Cerebellar cortex (tissue), 1 donor: ENCODE measurements around the gene GLIPR1.
A peak's percentile ranks its signal among the peaks of the same experiment; 100 is the strongest.
"Not testable (repeated sequence)": the region's sequence is repeated elsewhere in the genome, so short reads cannot be mapped to it uniquely, and the experiment has no call there.

ENCODE experiments used
- DNase-seq: peaks from one replicate; pipeline ENCODE4 v3.0.0-alpha.2; 2015; ENCODE audit warnings: low spot score

GLIPR1 gene

DNA sequence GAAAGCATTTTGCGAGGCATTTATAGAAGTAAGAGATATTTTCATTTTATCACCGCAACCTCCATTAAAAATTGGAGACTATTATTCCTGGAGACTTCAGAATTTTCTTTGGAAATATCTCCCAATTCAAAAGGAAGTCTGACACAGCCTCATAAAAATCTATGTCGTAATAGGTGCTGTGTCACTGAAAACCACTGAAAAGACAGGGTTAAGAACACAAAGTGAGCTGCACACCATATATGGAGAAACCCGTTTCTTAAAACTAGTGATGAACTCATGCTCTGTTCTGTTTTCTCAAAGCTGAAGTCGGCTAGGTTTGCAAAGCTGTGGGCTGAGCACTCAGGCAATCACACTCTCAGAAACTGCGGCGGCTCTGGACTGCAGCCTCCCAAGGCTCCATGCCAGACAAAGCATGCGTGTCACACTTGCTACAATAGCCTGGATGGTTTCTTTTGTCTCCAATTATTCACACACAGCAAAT is at the start of gene GLIPR1:
TSS of gene GLIPR1 (plus strand) at position 287 of the 481 bp plus-strand sequence. CDS start at position 413, 126 bp downstream.
- DNase-seq = peak; percentile 51

DNA sequence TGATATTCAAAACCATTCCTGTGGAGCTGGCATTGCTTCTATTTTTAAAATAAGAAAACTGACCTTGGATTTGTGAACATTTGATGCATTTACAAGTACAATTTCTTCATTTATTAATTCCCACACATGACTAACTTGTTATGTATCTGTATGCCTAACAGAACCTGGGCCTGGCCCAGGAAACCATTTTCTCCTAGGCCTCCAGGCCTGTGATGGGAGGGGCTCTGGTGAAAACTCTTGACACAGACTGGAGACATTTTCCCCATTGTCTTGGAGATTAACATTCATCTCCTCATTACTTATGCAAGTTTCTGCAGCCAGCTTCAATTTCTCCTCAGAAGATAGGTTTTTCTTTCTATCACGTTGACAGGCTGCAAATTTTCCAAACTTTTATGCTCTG is 47.6 kb upstream of the GLIPR1 start:
- DNase-seq = no peak

DNA sequence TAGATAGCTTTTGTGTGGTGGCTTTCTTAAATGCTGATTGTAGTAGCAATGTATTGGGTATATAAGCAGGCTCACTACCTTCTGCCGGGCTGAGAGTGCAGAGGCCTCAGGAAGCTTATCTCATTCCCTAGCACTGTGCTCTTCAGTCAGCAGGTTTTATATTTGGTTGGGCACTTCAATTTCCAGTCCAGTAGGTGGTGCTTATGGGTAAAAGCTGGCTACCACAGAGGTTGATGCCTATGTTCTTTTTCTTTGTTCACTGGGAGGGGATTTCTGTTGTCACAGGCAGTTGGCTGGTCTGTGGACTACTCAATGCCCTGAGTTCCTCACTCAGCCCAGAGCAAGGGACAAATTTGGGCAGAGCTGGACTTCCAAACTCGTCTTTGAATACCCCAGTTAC is 43.0 kb upstream of the GLIPR1 start:
- no peak for DNase-seq

DNA sequence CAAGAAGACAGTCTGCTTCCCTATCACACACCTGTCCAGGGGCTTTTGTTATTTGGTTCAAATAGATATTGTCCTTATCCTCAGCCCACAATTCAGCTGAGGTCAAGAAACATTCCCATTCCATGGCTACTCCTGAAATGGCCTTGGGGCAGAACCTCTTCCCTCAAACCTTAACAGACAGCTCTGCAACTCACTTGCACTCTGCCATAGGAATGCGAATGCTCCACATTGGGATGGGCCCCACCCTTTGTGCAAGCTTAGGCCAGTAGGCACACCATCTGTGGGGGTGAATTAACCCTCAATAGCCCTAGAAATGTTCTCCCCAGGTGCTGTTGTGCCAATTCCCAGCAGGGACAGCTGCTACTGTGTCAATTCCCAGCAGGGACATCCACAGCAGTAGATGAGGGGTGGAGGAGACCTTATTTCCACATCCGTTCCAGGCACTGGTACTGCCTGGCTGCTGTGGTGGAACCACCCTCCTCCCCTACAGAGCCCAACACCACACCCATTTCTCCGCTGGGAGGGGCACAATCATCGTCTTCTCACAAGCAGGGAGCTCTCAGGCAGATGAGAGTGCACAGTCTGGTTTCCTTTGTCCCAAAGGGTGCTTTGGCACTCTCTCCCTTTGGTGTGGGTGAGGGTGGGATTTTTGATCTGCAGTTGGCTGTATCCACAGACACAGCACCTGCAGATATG is 42.3 kb upstream of the GLIPR1 start:
- DNase-seq = no peak

DNA sequence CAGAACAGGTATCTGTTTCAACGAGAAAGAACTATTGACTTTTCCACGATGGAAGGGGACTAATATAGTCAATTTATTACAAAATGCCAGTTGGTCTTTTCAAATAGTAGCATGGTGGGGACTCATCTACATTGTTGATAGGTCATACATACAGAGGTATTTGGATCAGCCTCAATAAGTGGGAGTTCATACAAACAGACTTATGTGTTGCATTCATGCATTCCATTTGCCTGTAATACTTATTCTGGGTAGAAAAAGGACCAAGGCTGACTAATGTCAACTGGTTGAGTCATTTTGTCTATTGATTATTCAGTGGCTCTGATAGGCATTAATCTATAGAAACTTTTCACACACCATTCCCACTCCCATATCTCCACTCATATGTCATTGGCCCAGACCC is 41.5 kb upstream of the GLIPR1 start:
- no peak for DNase-seq

DNA sequence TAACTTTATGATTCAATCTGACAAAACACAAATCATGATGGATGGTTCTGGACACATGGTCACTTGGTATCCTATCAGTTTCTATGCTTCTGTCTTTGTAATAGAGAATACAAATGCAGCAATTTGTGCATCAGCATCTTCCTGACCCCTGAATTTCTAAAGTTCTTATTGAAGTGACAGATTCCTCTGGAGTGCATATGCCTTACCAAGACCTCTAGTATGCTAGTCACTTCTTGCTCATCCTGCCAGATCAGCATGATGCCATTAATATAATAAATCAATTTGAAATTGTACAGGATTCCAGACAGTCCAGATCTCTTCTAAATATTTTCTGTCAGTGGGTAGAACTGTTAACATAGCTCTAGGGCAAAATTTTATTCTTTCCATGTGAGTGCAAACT is 40.6 kb upstream of the GLIPR1 start:
- DNase-seq = no peak

DNA sequence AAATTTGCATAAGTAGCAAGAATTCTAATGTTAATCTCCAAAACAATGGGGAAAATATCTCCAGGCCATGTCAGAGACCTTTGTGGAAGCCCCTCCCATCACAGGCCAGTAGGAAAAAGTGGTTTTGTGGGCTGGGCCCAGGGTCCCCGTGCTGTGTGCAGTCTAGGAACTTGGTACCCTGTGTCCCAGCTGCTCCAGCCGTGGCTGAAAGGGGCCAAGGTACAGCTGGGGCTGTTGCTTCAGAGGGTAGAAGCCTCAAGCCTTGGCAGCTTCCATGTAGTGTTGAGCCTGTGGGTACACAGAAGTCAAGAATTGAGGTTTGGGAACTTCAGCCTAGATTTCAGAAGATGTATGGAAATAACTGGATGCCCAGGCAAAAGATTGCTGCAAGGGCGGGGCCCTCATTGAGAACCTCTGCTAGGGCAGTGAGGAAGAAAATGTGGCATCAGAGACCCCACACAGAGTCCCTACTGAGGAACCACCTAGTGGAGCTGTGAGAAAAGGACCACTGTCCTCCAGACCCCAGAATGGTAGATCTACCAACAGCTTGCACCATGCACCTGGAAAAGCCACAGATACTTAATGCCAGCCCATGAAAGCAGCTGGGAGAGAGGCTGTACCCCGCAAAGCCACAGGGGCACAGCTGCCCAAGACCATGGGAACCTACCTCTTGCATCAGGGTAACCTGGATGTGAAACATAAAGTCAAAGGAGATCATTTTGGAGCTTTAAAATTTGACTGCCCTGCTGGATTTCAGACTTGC is 38.7 kb upstream of the GLIPR1 start:
- not testable (repeated sequence) for DNase-seq

DNA sequence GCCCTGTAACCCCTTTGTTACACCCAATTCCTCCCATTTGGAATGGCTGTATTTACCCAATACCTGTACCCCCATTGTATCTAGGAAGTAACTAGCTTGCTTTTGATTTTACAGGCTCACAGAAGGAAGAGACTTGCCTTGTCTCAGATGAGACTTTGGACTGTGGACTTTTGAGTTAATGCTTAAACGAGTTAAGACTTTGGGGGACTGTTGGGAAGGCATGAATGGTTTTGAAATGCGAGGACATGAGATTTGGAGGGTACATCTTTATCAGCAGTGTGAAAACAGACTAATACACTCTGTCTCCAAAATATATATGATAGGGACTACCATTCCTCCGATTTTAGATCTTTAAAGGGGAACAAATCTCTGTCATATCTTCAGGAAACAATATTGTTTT is 38.1 kb upstream of the GLIPR1 start:
- not testable (repeated sequence) for DNase-seq

DNA sequence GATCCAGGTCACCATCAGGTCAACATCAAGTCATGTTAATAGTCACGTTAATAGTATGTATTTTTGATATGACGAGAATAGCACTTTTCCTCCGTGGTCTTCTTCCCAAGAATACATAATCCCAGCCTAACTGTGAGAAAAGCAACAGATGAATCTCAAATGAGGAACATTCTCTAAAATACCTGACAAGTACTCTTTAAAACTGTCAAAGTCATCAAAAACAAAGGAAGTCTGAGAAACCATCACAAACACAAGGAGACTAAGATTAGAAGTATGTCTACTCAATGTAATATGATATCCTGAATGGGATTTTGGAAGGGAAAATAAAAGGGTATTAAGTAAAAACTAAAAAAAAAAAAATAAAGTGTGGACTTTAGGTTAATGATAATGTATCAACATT is 36.8 kb upstream of the GLIPR1 start:
- DNase-seq = no peak

DNA sequence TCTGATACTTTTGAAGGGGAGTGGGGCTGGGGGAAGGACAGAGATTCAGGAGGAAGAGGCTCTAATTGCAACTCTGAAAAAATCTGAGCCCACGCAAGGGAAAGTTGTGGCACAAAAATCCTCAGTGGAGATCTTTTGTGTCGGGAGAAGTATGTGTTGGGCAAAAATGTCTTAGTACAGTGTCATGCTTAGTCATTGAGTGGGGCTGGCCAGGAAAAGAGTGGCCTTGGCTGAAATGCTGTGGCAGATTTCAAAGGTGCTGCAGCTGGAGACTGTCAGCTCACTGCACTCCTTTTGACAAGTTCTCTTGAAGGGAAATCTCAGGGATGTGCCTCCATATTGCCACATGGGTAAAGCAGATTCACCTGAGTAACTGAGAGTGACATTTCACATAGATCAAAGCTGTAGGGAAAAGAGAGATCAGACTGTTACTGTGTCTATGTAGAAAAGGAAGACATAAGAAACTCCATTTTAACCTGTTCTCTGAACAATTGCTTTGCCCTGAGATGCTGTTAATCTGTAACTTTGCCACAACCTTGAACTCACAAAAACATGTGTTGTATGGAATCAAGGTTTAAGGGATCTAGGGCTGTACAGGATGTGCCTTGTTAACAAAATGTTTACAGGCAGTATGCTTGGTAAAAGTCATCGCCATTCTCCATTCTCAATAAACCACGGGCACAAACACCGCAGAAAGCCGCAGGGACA is 36.0 kb upstream of the GLIPR1 start:
- no peak for DNase-seq

DNA sequence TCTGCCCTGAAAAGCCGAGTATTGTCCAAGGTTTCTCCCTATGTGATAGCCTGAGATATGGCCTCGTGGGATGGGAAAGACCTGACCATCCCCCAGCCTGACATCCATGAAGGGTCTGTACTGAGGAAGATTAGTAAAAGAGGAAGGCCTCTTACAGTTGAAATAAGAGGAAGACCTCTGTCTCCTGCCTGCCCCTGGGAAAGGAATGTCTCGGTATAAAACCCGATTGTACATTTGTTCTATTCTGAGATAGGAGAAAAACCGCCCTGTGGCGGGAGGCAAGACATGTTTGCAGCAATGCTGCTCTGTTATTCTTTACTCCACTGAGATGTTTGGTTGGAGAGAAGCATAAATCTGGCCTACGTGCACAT is 35.4 kb upstream of the GLIPR1 start:
- DNase-seq = not testable (repeated sequence)

DNA sequence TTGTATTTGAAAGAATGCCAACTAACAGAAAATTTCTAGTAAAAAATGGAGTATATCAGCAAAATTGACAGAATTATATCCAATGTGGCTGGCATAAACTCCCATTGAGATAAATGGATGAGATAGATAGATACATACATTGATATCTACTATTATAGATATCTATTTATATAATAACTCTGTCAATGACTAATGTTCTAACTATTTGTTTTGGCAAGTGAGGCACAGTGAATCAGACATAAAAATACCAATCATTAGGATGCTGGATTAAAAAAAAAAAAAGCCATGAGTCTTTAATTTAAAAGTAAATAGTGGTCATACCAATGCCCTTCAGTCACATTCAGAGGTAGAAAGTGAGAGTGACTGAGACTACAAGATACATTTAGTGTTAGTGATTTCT is 33.7 kb upstream of the GLIPR1 start:
- DNase-seq = no peak

DNA sequence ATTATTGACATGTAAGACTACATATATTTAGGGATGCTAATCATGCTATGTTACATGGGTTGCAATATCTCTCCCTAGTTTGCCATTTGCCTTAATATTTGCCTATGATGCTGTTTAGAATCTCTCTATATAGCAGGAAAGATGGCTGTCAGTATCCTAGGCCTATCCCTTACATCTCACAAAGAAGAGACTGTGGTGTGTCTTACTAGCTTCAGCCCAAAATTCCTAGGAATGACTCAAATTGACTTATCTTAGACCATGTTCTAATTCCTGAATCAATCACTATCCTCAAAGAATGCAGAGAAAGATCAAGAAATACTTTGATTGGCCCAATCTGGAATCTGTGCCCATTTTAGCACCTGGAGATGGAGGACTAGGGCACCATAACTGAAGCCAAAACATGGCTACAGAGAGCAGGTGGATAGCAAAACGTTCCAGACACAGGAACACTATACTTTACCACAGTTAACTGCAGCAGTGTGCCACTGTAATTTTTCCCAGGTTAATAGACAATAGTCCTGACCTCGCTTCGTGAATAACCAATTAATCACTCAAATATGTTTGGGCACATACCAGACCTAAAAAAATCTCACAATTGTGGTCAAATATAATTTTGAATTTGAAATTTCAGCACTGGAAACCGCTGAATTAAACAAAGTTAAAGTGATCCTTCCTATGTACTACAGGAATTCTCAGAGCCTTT is 32.7 kb upstream of the GLIPR1 start:
- no peak for DNase-seq

DNA sequence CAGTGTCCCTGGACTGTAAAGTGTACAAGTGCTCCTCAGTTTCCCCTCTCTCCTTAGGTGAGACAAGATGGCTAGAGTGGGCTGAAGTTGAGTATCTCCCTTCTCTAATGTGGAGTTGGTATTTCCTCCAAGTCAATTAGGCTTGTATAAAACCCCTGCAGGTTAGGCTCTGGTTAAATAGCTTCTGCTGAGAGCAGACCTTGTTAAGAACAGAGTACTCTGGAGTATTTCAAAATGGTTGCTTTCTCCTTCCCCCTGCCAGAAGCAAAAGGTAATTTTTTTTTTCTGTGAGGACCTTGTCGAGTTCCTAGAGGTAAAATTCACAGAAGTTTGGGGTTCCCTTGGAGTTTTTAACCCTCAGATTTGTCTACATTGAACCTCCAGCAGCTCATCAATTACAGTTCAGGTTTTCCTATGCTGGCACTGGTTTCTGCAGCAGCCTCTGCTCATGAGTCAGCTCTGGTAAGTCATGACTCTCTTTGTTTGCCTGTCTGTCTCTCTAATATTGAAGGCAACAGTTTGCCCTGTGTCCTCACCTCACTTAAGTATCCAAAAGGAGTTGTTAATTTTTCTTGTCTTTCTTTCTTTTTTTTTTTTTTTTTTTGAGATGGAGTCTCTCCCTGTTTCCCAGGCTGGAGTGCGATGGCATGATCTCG is 27.8 kb upstream of the GLIPR1 start:
- DNase-seq = no peak

DNA sequence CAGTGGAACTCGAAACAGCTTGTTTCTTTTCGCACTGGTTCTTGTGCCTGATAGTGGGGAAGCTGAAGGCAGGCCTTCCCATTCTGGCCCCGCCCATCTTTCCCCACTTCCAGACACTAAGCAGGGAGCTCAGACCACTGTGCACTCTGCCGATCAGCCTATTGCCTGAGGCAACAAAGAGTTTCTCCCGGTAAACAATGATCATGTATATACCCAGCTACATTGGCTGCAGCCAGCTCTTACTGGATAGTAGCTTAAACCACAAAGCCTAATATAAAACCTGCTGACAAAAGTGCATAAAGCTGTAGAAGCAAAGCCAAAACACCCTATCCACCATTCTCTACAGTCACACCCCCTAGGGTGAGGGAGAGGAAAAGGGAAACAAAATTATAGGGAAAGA is 24.7 kb upstream of the GLIPR1 start:
- no peak for DNase-seq

DNA sequence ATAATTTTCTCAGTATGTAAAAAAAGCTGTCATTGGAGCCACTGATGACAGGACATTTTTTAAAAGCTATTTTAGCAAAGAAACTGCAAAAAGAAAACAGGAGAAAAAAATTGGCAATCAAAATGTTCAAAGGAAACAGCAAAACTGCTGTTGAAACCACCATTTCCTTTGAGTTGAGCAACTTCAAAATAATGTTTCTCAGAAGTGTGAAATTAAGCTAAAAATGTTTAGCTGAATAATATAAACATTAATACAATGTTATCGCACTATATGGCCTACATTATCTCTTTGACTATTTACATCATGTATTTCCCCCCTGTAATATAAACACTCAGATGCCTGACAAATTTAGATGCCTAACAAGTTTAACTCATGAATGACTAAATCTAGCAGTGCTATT is 23.4 kb upstream of the GLIPR1 start:
- DNase-seq = no peak

DNA sequence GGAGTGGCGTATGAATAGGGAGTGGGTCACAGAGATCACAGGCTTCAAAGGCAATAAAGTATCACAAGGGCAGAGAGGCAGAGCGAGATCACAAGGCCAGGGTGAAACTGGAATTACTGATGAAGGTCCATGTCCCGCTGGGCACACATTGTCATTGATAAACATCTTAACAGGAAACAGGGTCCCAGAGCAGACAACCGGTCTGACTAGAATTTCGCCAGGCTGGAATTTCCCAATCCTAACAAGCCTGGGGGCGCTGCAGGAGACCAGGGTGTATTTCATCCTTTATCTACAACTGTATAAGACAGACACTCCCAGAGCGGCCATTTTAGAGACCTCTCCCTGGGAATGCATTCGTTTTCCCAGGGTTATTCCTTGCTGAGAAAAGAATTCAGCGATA is 22.7 kb upstream of the GLIPR1 start:
- not testable (repeated sequence) for DNase-seq

DNA sequence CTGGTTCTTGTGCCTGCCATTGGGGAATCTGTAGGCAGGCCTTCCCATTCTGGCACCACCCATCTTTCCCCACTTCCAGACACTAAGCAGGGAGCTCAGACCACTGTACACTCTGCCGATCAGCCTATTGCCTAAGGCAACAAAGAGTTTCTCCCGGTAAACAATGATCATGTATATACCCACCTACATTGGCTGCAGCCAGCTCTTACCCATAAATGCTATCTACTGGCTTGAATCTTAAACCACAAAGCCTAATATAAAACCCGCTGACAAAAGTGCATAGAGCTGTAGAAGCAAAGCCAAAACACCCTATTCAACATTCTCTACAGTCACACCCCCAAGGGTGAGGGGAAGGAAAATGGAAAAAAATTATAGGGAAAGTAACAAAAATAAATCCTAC is 20.8 kb upstream of the GLIPR1 start:
- no peak for DNase-seq

DNA sequence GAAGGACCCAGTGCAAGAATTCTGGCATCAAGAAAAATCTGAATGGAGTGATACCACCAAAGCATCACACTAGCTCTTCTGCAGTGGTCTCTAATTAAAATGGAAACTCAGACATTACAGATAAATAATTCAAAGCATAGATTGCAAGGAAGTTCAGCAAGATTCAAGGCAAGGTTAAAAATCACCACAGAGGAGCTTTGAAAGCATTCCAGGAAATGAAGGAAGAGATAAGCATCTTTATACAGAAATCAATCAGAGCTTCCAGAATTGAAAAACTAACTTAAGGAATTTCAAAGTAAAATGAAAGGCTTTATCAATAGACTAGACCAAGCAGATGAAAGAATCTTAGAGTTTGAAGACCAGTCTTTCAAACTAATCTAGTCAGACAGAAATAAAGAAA is 20.4 kb upstream of the GLIPR1 start:
- no peak for DNase-seq

DNA sequence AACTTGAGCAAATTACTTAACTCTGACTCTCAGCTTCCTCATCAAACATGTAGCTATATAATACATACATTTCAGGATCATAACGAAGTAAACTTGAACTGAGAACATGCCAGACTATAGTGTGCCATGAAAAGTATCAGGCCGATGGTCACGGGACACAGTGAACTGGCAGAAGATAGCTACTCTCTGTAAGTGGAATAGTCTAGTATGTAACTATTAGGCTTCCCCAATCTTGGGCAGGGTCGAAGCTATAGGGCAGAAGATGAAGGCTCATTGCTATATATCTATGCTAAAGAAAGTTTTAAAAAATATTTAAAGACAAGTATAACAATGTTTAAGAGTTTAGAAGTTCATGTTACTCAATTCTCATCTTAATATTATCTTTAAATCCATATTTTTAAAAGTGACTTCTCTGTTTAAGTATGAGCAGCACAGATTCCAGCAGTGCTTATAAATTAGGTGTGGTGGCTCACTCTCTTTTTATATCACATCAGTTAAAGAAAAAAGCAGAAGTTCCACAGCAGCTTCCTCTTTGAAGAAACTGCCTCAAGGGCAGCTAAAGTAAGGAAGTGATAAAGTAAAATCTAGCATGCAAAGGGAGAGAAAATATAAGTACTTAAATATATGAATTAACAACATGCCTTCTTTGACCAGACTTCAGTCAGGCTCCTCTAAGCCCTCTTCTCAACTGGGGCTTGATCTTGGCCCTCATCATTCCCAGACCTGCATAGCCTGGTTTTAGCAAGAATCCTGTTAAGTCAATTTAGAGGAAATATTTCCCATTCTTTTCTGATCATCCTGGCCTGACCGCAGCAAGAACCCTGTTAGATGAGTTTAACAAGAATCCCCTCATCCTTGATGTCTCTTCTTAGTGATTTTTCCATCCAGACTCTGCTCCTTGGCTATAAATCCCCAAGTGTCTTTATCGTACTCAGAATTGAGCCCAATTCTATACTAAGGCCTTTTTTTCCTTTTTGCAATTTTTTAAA is 8.4 kb upstream of the GLIPR1 start:
- DNase-seq = no peak

DNA sequence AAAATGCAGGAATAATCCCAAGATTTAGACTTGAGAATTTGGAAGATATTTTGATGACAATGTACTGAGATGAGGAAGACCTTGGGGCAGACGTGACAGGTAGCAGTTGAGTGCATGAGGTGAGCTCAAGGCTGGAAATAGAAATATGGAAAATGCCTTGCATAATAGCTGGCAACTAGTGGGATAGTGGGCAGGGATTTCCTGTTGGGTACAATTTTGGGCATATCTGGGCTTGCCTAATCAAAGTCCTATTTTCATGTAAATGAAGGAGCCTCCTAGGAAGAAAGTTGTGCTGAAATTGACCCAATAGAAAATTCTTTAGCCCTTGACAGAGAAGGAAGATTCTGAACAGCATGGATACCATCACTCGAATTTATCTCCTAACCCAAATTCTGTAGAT is 6.4 kb upstream of the GLIPR1 start:
- no peak for DNase-seq
